ENCODE data around the gene KRT72.

KRT72 gene

DNA sequence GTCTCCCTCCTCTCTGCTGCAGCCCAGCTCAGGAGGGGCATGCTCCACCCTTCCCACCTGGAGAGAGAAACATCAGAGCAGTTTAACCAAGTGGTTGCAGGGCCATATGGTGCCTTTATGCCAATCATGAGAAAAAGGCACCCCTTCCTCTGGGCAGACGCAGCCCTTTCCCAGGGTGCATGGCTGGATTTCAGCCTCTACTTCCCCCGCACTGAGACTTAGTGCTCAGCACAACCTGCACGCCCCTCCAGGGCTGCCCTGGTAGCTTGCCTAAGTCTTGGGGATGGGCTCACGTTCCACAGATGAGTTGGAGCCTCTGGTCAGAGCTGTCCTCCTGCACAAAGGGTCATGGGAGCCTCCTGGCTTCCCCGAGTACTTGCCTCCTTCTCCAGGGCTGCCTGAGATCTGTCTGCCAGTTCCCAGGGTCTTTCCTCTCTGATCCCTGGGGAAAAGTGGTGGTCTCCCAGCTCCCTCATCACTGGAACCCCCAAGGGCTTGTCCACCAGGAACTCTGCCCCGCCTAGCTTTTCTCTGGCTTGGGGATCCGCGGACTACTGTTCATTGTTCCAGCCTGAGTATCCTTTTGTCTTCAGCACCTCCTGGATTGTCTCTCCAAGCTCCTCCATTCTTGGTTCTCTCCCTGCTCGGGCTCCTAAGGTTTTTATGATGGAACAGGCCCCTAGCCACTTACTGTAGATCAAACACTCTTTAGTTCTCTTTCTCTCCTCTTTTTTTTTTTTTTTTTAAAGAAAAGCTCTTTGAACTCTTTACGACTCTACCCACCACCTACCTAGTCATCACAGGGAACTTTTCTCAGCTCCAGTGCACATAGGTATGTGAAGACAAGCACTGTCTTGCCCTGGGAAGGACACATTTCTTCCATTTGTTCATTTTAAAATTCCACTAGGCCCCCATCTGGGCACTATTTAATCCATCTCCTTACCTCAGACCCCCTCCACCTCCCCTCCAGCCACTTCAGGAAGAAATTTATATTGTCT is 21.5 kb downstream of the KRT72 start:
- H3K4me3 ChIP-seq (ENCODE audit: low read length), result no peak overlapping the region
- peaks cover 7% of the 10 kb centered on the region; the same call in 1 of the 2 replicates for H3K4me1 ChIP-seq (ENCODE audit: control insufficient read depth, low read length)
- no peaks in the 10 kb centered on the region for H3K79me2 ChIP-seq (ENCODE audit: control insufficient read depth, low read length)
- no peaks in the 10 kb centered on the region for H3K9me3 ChIP-seq (ENCODE audit: control insufficient read depth, insufficient read depth, low read length)
- H3K27me3 ChIP-seq (ENCODE audit: control insufficient read depth, low read length), result peaks cover 27% of the 10 kb centered on the region
- TF ChIP-seq, protein P1, sequence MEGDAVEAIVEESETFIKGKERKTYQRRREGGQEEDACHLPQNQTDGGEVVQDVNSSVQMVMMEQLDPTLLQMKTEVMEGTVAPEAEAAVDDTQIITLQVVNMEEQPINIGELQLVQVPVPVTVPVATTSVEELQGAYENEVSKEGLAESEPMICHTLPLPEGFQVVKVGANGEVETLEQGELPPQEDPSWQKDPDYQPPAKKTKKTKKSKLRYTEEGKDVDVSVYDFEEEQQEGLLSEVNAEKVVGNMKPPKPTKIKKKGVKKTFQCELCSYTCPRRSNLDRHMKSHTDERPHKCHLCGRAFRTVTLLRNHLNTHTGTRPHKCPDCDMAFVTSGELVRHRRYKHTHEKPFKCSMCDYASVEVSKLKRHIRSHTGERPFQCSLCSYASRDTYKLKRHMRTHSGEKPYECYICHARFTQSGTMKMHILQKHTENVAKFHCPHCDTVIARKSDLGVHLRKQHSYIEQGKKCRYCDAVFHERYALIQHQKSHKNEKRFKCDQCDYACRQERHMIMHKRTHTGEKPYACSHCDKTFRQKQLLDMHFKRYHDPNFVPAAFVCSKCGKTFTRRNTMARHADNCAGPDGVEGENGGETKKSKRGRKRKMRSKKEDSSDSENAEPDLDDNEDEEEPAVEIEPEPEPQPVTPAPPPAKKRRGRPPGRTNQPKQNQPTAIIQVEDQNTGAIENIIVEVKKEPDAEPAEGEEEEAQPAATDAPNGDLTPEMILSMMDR (IDR thresholded peaks at IDR 0.05; ENCODE audit: low read depth, low read length, poor library complexity, severe bottlenecking), result no peak
- no peak for TF ChIP-seq EZH2phosphoT487 (IDR thresholded peaks at IDR 0.05; ENCODE audit: borderline replicate concordance, low read length)
- H3K9me2 ChIP-seq (replicated peaks; ENCODE audit: control insufficient read depth, low read length), result no peaks in the 10 kb centered on the region
- H4K20me1 ChIP-seq (ENCODE audit: control insufficient read depth, insufficient read depth, low read depth, low read length), result no peaks in the 10 kb centered on the region
- H3F3A ChIP-seq (ENCODE audit: control insufficient read depth, insufficient read depth), result no peaks in the 10 kb centered on the region
- H3K27ac ChIP-seq (ENCODE audit: low read depth, low read length), result no peak overlapping the region
- no peaks in the 10 kb centered on the region for H3K36me3 ChIP-seq (ENCODE audit: control insufficient read depth, low read length)
- H3K4me2 ChIP-seq (ENCODE audit: low read length), result no peak overlapping the region

DNA sequence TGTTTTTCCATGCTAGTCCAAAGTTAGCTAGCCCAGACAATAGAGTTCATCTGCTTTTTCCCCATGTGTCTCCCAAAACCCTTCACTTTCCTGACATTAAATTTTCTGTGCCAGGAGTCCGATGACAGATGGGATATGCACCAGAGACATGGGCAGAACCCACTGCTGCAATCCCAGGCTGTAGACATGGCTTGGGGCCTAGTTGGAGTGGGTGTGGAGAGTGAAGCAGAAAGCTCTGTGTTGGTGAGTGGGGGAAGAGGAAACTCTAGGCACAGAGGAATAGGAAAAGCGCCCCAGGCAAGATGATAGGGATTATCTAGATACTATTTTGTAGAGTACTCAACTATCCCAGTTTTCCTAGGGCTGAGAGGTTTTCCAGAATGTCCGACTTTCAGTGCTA is 22.8 kb downstream of the KRT72 start:
- Histone ChIP-seq H4K20me1 (ENCODE audit: control insufficient read depth, insufficient read depth, low read depth, low read length) (no peaks in the 10 kb centered on the region), H3K27ac (ENCODE audit: low read depth, low read length) (no peak overlapping the region), H3K4me2 (ENCODE audit: low read length) (no peak overlapping the region), H3K9me2 (replicated peaks; ENCODE audit: control insufficient read depth, low read length) (no peaks in the 10 kb centered on the region), H3K27me3 (ENCODE audit: control insufficient read depth, low read length) (peaks cover 30% of the 10 kb centered on the region), H3K79me2 (ENCODE audit: control insufficient read depth, low read length) (no peaks in the 10 kb centered on the region), H3K36me3 (ENCODE audit: control insufficient read depth, low read length) (no peaks in the 10 kb centered on the region), H3K9me3 (ENCODE audit: control insufficient read depth, insufficient read depth, low read length) (no peaks in the 10 kb centered on the region), H3K4me1 (ENCODE audit: control insufficient read depth, low read length) (peaks cover 9% of the 10 kb centered on the region; the same call in 1 of the 2 replicates), H3F3A (ENCODE audit: control insufficient read depth, insufficient read depth) (no peaks in the 10 kb centered on the region), H3K4me3 (ENCODE audit: low read length) (no peak overlapping the region)
- TF ChIP-seq, protein P1 (IDR thresholded peaks at IDR 0.05; ENCODE audit: low read depth, low read length, poor library complexity, severe bottlenecking), result no peak
- TF ChIP-seq EZH2phosphoT487 (IDR thresholded peaks at IDR 0.05; ENCODE audit: borderline replicate concordance, low read length), result no peak

DNA sequence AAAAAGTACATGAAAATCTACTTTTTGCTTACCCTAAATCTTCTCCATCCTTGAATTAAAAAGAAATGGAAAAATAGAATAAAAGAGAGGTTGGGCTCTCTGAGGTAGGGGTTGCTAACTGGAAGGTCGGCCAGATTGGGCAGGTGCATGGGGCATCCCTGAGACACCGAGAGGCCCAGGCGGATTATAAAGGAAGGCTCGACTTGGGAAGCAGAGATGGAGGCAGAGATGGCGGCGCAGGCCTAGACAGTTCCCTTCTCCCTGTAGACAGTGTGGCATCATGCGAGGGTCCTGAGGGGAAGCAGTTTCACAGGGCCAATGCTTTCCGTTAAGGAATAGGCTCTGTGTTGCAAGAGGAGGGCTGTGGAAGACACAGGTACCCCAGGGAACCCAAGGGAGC is 23.9 kb downstream of the KRT72 start:
- no peaks in the 10 kb centered on the region for H3K36me3 ChIP-seq (ENCODE audit: control insufficient read depth, low read length)
- H3K4me2 ChIP-seq (ENCODE audit: low read length), result no peak overlapping the region
- no peak overlapping the region for H3K27ac ChIP-seq (ENCODE audit: low read depth, low read length)
- no peaks in the 10 kb centered on the region for H3K79me2 ChIP-seq (ENCODE audit: control insufficient read depth, low read length)
- H4K20me1 ChIP-seq (ENCODE audit: control insufficient read depth, insufficient read depth, low read depth, low read length), result no peaks in the 10 kb centered on the region
- peaks cover 30% of the 10 kb centered on the region for H3K27me3 ChIP-seq (ENCODE audit: control insufficient read depth, low read length)
- H3K9me2 ChIP-seq (replicated peaks; ENCODE audit: control insufficient read depth, low read length), result no peaks in the 10 kb centered on the region
- peaks cover 9% of the 10 kb centered on the region; the same call in 1 of the 2 replicates for H3K4me1 ChIP-seq (ENCODE audit: control insufficient read depth, low read length)
- TF ChIP-seq, protein P1 (IDR thresholded peaks at IDR 0.05; ENCODE audit: low read depth, low read length, poor library complexity, severe bottlenecking), result no peak
- TF ChIP-seq EZH2phosphoT487 (IDR thresholded peaks at IDR 0.05; ENCODE audit: borderline replicate concordance, low read length), result no peak
- H3K9me3 ChIP-seq (ENCODE audit: control insufficient read depth, insufficient read depth, low read length), result no peaks in the 10 kb centered on the region
- H3F3A ChIP-seq (ENCODE audit: control insufficient read depth, insufficient read depth), result no peaks in the 10 kb centered on the region
- H3K4me3 ChIP-seq (ENCODE audit: low read length), result no peak overlapping the region

Measured in DOHH2 (cell line).